ENCODE data around the gene CACNA2D3. TPM values are rescaled to one million over a fixed set of nuclear protein-coding genes. Genes with fewer than 3 reads are reported as not detected.

The CACNA2D3 gene
- total and polyA plus RNA-seq, 12 donors: 0.26 to 13.7 (median 2.8) TPM; not detected in 1

GRCh38 chr3:55091381-55092225, 969.3 kb downstream of the CACNA2D3 start:
- DNase-seq: peak in 1 of 7 donors; percentile 9
- H3K27me3 ChIP-seq: no peaks in the 10 kb centered on the region
- no peaks in the 10 kb centered on the region for H3K9me3 ChIP-seq (replicated peaks in 1 of 3)
- WGBS, 4 donors: 72 to 91% (median 81%) methylated on average over 7 of the region's 7 CpGs
- no peak overlapping the region for H3K4me3 ChIP-seq
- H3K4me1 ChIP-seq (replicated peaks in 1 of 2): no peaks in the 10 kb centered on the region
- TF ChIP-seq POLR2A (IDR thresholded peaks at IDR 0.05): no peak
- TF ChIP-seq, protein P1, sequence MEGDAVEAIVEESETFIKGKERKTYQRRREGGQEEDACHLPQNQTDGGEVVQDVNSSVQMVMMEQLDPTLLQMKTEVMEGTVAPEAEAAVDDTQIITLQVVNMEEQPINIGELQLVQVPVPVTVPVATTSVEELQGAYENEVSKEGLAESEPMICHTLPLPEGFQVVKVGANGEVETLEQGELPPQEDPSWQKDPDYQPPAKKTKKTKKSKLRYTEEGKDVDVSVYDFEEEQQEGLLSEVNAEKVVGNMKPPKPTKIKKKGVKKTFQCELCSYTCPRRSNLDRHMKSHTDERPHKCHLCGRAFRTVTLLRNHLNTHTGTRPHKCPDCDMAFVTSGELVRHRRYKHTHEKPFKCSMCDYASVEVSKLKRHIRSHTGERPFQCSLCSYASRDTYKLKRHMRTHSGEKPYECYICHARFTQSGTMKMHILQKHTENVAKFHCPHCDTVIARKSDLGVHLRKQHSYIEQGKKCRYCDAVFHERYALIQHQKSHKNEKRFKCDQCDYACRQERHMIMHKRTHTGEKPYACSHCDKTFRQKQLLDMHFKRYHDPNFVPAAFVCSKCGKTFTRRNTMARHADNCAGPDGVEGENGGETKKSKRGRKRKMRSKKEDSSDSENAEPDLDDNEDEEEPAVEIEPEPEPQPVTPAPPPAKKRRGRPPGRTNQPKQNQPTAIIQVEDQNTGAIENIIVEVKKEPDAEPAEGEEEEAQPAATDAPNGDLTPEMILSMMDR (IDR thresholded peaks at IDR 0.05): no peak
- intact Hi-C loops (cut with DNase I): no loop called here
- H3K36me3 ChIP-seq (replicated peaks in 1 of 2): no peaks in the 10 kb centered on the region
- no peak overlapping the region for H3K27ac ChIP-seq

DNA sequence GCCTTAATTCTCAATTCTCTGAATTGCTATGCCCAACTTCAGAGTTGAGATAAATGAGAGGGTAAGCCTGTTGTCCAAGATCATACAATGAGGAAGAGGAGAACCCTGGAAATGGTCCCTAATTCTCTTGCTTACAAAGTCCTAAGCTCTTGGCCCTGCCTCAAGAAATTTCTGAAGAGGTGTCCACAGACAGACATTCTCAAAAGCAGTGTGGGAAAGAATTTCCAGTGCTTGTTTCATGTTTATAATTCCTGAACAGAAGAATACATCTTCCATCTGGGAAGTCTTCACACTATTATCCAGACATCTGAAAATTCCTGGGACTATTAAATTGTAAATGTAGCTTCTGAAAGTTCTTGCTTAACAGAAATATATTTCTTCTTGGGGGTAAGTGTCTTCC, 972.3 kb downstream of the CACNA2D3 start:
- H3K27ac ChIP-seq: no peak overlapping the region

DNA sequence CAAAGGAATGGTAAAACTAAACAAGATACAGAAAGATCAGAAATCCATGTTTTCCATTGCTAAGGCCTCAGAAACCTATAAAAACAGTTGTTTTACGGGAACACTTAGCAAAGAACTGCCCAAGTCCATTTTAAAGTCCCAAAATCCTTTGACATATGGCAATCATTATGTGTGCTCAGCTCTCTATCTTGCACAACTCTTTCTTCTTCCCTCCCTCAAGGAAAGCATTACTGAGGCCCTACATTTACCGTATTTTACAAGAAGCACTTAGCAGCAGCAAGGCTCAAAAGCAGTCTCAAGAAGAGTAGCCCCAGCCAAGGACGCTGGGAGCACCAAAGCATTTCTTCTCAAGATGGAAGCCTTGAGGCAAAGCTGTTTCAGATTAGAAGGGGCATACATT, 975.1 kb downstream of the CACNA2D3 start:
- Histone ChIP-seq H3K4me3 (no peak overlapping the region), H3K36me3 (replicated peaks in 1 of 2) (no peaks in the 10 kb centered on the region), H3K9me3 (replicated peaks in 1 of 3) (no peaks in the 10 kb centered on the region), H3K27me3 (no peaks in the 10 kb centered on the region), H3K4me1 (replicated peaks in 1 of 2) (no peaks in the 10 kb centered on the region), H3K27ac (no peak overlapping the region)
- 57 to 91% (median 87%) methylated on average over 3 of the region's 3 CpGs for WGBS, 4 donors
- DNase-seq: no peak
- no peak for TF ChIP-seq POLR2A (IDR thresholded peaks at IDR 0.05)
- TF ChIP-seq, protein P1 (IDR thresholded peaks at IDR 0.05): no peak
- intact Hi-C loops (cut with DNase I): no loop called here

More for the DNA sequence above, 972.3 kb downstream of the CACNA2D3 start:
- no peaks in the 10 kb centered on the region for H3K27me3 ChIP-seq
- DNase-seq: no peak
- H3K4me1 ChIP-seq (replicated peaks in 1 of 2): no peaks in the 10 kb centered on the region
- no peak overlapping the region for H3K4me3 ChIP-seq
- H3K36me3 ChIP-seq (replicated peaks in 1 of 2): no peaks in the 10 kb centered on the region
- no peaks in the 10 kb centered on the region for H3K9me3 ChIP-seq (replicated peaks in 1 of 3)
- intact Hi-C loops (cut with DNase I): no loop called here
- TF ChIP-seq, protein P1 (IDR thresholded peaks at IDR 0.05): no peak
- TF ChIP-seq POLR2A (IDR thresholded peaks at IDR 0.05): no peak

DNA sequence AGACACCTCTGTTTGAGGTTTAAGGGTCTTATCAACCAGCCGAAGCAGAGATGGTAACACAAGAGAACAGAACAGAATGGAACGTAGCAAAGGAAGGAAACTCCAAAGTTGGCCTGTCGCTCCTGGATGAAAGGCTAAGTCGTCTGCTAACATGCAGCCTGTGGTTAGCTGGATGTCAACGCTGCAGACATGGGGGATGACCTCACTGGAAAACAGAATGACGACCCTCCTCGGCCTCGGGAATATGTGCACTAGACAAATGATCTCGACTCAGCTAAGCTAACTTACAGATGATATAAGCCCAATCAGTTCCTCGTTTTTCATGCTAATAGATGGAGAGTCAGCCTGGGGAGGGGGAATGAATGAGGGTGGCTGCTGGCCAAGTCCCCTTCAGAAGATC, 983.3 kb downstream of the CACNA2D3 start:
- Histone ChIP-seq H3K4me1 (replicated peaks in 1 of 2) (no peaks in the 10 kb centered on the region), H3K27me3 (no peaks in the 10 kb centered on the region), H3K9me3 (replicated peaks in 1 of 3) (no peaks in the 10 kb centered on the region), H3K27ac (no peak overlapping the region), H3K36me3 (replicated peaks in 1 of 2) (no peaks in the 10 kb centered on the region), H3K4me3 (no peak overlapping the region)
- TF ChIP-seq, protein P1 (IDR thresholded peaks at IDR 0.05): no peak
- TF ChIP-seq POLR2A (IDR thresholded peaks at IDR 0.05): no peak
- WGBS, 4 donors: 61 to 70% (median 66%) methylated on average over 10 of the region's 10 CpGs
- intact Hi-C loops (cut with DNase I): no loop called here
- no peak for DNase-seq
